Measurements from ENCODE around the gene VPS25.

The VPS25 gene

GRCh38 chr17:42748202-42748907 lies 24.9 kb upstream of the VPS25 start:
- Histone ChIP-seq H3K36me3 (ENCODE audit: control insufficient read depth in 1 of 2, insufficient read depth in 2 of 2, low read depth in 1 of 2, low read length in 2 of 2) (no peaks in the 10 kb centered on the region), H3K9me3 (ENCODE audit: control insufficient read depth, low read length) (no peaks in the 10 kb centered on the region), H3K4ac (ENCODE audit: low read depth in 1 of 2, low read length in 2 of 2) (no peak overlapping the region), H3K18ac (ENCODE audit: low read depth in 1 of 2, low read length in 2 of 2) (no peak overlapping the region), H2BK15ac (ENCODE audit: low read depth, poor library complexity, severe bottlenecking) (no peak overlapping the region), H3K4me3 (ENCODE audit: insufficient read depth in 1 of 2, low read depth in 1 of 2, low read length in 2 of 2) (no peak overlapping the region), H3K79me1 (replicated peaks; ENCODE audit: low read length, poor library complexity, severe bottlenecking) (peaks cover 6% of the 10 kb centered on the region), H3K4me1 (ENCODE audit: control insufficient read depth, insufficient read depth, low read depth, low read length) (peaks cover 7% of the 10 kb centered on the region), H2BK5ac (ENCODE audit: low read depth, low read length, poor library complexity, severe bottlenecking) (no peak overlapping the region), H2BK120ac (ENCODE audit: low read depth, low read length) (no peak overlapping the region), H2AK5ac (ENCODE audit: low read length, severe bottlenecking) (no peak overlapping the region), H3K14ac (ENCODE audit: low read length in 2 of 2) (no peak overlapping the region), H3K27ac (ENCODE audit: low read length, poor library complexity, severe bottlenecking) (no peak overlapping the region), H3K4me2 (ENCODE audit: low read length, poor library complexity, severe bottlenecking) (no peak overlapping the region), H4K91ac (ENCODE audit: low read length) (no peak overlapping the region), H4K8ac (ENCODE audit: low read length) (no peak overlapping the region), H2AFZ (ENCODE audit: low read depth, low read length) (no peak overlapping the region), H2BK12ac (ENCODE audit: low read length in 2 of 2) (no peak overlapping the region), H3K23ac (ENCODE audit: low read length in 2 of 2) (no peak overlapping the region), H3K9ac (ENCODE audit: low read length) (peak overlapping the region; percentile 25), H3K27me3 (ENCODE audit: control insufficient read depth in 1 of 2, insufficient read depth in 1 of 2, low read length in 2 of 2) (peaks cover 0 to 16% of the 10 kb centered on the region in 2 experiments)
- no peak for DNase-seq
- 73% methylated on average over 7 of the region's 7 CpGs for WGBS

- no peak overlapping the region for H3K23ac ChIP-seq (ENCODE audit: low read length in 2 of 2)
- no peak overlapping the region for H4K91ac ChIP-seq (ENCODE audit: low read length)
- H2AK5ac ChIP-seq (ENCODE audit: low read length, severe bottlenecking) = no peak overlapping the region
- peaks cover 2% of the 10 kb centered on the region for H3K79me1 ChIP-seq (replicated peaks; ENCODE audit: low read length, poor library complexity, severe bottlenecking)
- no peaks in the 10 kb centered on the region for H3K9me3 ChIP-seq (ENCODE audit: control insufficient read depth, low read length)
- H4K8ac ChIP-seq (ENCODE audit: low read length) = no peak overlapping the region
- H3K27ac ChIP-seq (ENCODE audit: low read length, poor library complexity, severe bottlenecking) = no peak overlapping the region
- H3K4ac ChIP-seq (ENCODE audit: low read depth in 1 of 2, low read length in 2 of 2) = no peak overlapping the region
- H3K27me3 ChIP-seq (ENCODE audit: control insufficient read depth in 1 of 2, insufficient read depth in 1 of 2, low read length in 2 of 2) = peaks cover 0 to 16% of the 10 kb centered on the region in 2 experiments
- H2AFZ ChIP-seq (ENCODE audit: low read depth, low read length) = no peak overlapping the region
- H2BK15ac ChIP-seq (ENCODE audit: low read depth, poor library complexity, severe bottlenecking) = no peak overlapping the region
- H3K14ac ChIP-seq (ENCODE audit: low read length in 2 of 2) = no peak overlapping the region
- peaks cover 3% of the 10 kb centered on the region for H3K4me1 ChIP-seq (ENCODE audit: control insufficient read depth, insufficient read depth, low read depth, low read length)
- no peak overlapping the region for H3K18ac ChIP-seq (ENCODE audit: low read depth in 1 of 2, low read length in 2 of 2)
- H3K4me3 ChIP-seq (ENCODE audit: insufficient read depth in 1 of 2, low read depth in 1 of 2, low read length in 2 of 2) = no peak overlapping the region
- no peak overlapping the region for H2BK5ac ChIP-seq (ENCODE audit: low read depth, low read length, poor library complexity, severe bottlenecking)
- peak overlapping the region in 1 of 2 experiments; percentile 15 for H2BK12ac ChIP-seq (ENCODE audit: low read length in 2 of 2)
- H3K9ac ChIP-seq (ENCODE audit: low read length) = peak overlapping the region; percentile 25
- DNase-seq = no peak
- no peaks in the 10 kb centered on the region for H3K36me3 ChIP-seq (ENCODE audit: control insufficient read depth in 1 of 2, insufficient read depth in 2 of 2, low read depth in 1 of 2, low read length in 2 of 2)
- 75% methylated on average over 11 of the region's 11 CpGs for WGBS
- H2BK120ac ChIP-seq (ENCODE audit: low read depth, low read length) = no peak overlapping the region
- no peak overlapping the region for H3K4me2 ChIP-seq (ENCODE audit: low read length, poor library complexity, severe bottlenecking)
Observed at GRCh38 chr17:42748908-42749798, 24.1 kb upstream of the VPS25 start.

- H4K91ac ChIP-seq (ENCODE audit: low read length) = no peak overlapping the region
- no peaks in the 10 kb centered on the region for H3K9me3 ChIP-seq (ENCODE audit: control insufficient read depth, low read length)
- no peak overlapping the region for H3K9ac ChIP-seq (ENCODE audit: low read length)
- no peak overlapping the region for H3K18ac ChIP-seq (ENCODE audit: low read depth in 1 of 2, low read length in 2 of 2)
- WGBS = 50% methylated on average over 3 of the region's 3 CpGs
- no peak overlapping the region for H3K4me2 ChIP-seq (ENCODE audit: low read length, poor library complexity, severe bottlenecking)
- H3K4me1 ChIP-seq (ENCODE audit: control insufficient read depth, insufficient read depth, low read depth, low read length) = peaks cover 4% of the 10 kb centered on the region
- H3K27ac ChIP-seq (ENCODE audit: low read length, poor library complexity, severe bottlenecking) = no peak overlapping the region
- H2BK5ac ChIP-seq (ENCODE audit: low read depth, low read length, poor library complexity, severe bottlenecking) = no peak overlapping the region
- no peak overlapping the region for H2AK5ac ChIP-seq (ENCODE audit: low read length, severe bottlenecking)
- no peak overlapping the region for H3K14ac ChIP-seq (ENCODE audit: low read length in 2 of 2)
- no peak overlapping the region for H2BK120ac ChIP-seq (ENCODE audit: low read depth, low read length)
- H2BK15ac ChIP-seq (ENCODE audit: low read depth, poor library complexity, severe bottlenecking) = no peak overlapping the region
- no peak overlapping the region for H3K4me3 ChIP-seq (ENCODE audit: insufficient read depth in 1 of 2, low read depth in 1 of 2, low read length in 2 of 2)
- H2AFZ ChIP-seq (ENCODE audit: low read depth, low read length) = no peak overlapping the region
- no peaks in the 10 kb centered on the region for H3K79me1 ChIP-seq (replicated peaks; ENCODE audit: low read length, poor library complexity, severe bottlenecking)
- H4K8ac ChIP-seq (ENCODE audit: low read length) = no peak overlapping the region
- no peak for DNase-seq
- H3K36me3 ChIP-seq (ENCODE audit: control insufficient read depth in 1 of 2, insufficient read depth in 2 of 2, low read depth in 1 of 2, low read length in 2 of 2) = no peaks in the 10 kb centered on the region
- peaks cover 0 to 24% of the 10 kb centered on the region in 2 experiments for H3K27me3 ChIP-seq (ENCODE audit: control insufficient read depth in 1 of 2, insufficient read depth in 1 of 2, low read length in 2 of 2)
- no peak overlapping the region for H3K4ac ChIP-seq (ENCODE audit: low read depth in 1 of 2, low read length in 2 of 2)
- H2BK12ac ChIP-seq (ENCODE audit: low read length in 2 of 2) = no peak overlapping the region
- no peak overlapping the region for H3K23ac ChIP-seq (ENCODE audit: low read length in 2 of 2)
Observed at GRCh38 chr17:42750739-42751344, 22.4 kb upstream of the VPS25 start.

- Histone ChIP-seq H3K4me2 (ENCODE audit: low read length, poor library complexity, severe bottlenecking) (no peak overlapping the region), H2BK5ac (ENCODE audit: low read depth, low read length, poor library complexity, severe bottlenecking) (no peak overlapping the region), H2AK5ac (ENCODE audit: low read length, severe bottlenecking) (no peak overlapping the region), H3K27me3 (ENCODE audit: control insufficient read depth in 1 of 2, insufficient read depth in 1 of 2, low read length in 2 of 2) (peaks cover 0 to 28% of the 10 kb centered on the region in 2 experiments), H4K8ac (ENCODE audit: low read length) (no peak overlapping the region), H2AFZ (ENCODE audit: low read depth, low read length) (no peak overlapping the region), H3K4ac (ENCODE audit: low read depth in 1 of 2, low read length in 2 of 2) (no peak overlapping the region), H3K27ac (ENCODE audit: low read length, poor library complexity, severe bottlenecking) (no peak overlapping the region), H3K9me3 (ENCODE audit: control insufficient read depth, low read length) (no peaks in the 10 kb centered on the region), H3K18ac (ENCODE audit: low read depth in 1 of 2, low read length in 2 of 2) (no peak overlapping the region), H3K9ac (ENCODE audit: low read length) (no peak overlapping the region), H2BK12ac (ENCODE audit: low read length in 2 of 2) (no peak overlapping the region), H3K4me3 (ENCODE audit: insufficient read depth in 1 of 2, low read depth in 1 of 2, low read length in 2 of 2) (no peak overlapping the region), H2BK15ac (ENCODE audit: low read depth, poor library complexity, severe bottlenecking) (no peak overlapping the region), H3K23ac (ENCODE audit: low read length in 2 of 2) (no peak overlapping the region), H2BK120ac (ENCODE audit: low read depth, low read length) (no peak overlapping the region), H4K91ac (ENCODE audit: low read length) (no peak overlapping the region), H3K14ac (ENCODE audit: low read length in 2 of 2) (no peak overlapping the region), H3K4me1 (ENCODE audit: control insufficient read depth, insufficient read depth, low read depth, low read length) (peaks cover 4% of the 10 kb centered on the region), H3K79me1 (replicated peaks; ENCODE audit: low read length, poor library complexity, severe bottlenecking) (no peaks in the 10 kb centered on the region), H3K36me3 (ENCODE audit: control insufficient read depth in 1 of 2, insufficient read depth in 2 of 2, low read depth in 1 of 2, low read length in 2 of 2) (no peaks in the 10 kb centered on the region)
- WGBS = 93% methylated on average over 7 of the region's 7 CpGs
- DNase-seq = no peak
Observed at GRCh38 chr17:42751628-42752027, 21.6 kb upstream of the VPS25 start.

Data from mesenchymal stem cell (in vitro differentiated cells and primary cell).